Motor neuron (in vitro differentiated cells): ENCODE data around the gene ELMOD3. TPM values are rescaled to one million over a fixed set of nuclear protein-coding genes. Genes with fewer than 3 reads are reported as not detected.
A peak's percentile ranks its signal among the peaks of the same experiment; 100 is the strongest.
"Not testable (repeated sequence)": the region's sequence is repeated elsewhere in the genome, so short reads cannot be mapped to it uniquely, and the experiment has no call there.

ENCODE experiments used
- ATAC-seq, 8 experiments: fragments of 200-7000 bp; cut with Tn5 transposase; replicated peaks in 6 of 8; 2 replicates each; pipeline ENCODE4 v1.8.0; 2021; ENCODE audit warnings: mild to moderate bottlenecking in 8 of 8, moderate library complexity in 8 of 8
- H3K27ac ChIP-seq, 2 donors: fragments of 250-450 bp; sonication (Bioruptor Pico); 2 replicates each; pipeline ENCODE4 v1.9.0; 2021; ENCODE audit warnings: antibody characterized with exemption in 2 of 2, mild to moderate bottlenecking in 2 of 2, moderate library complexity in 1 of 2
- H3K4me1 ChIP-seq, 2 donors: fragments of 250-450 bp; sonication (Bioruptor Pico); replicated peaks in 1 of 2; 2 replicates each; pipeline ENCODE4 v1.6.1; 2021; ENCODE audit warnings: antibody characterized with exemption in 2 of 2, mild to moderate bottlenecking in 2 of 2, moderate library complexity in 1 of 2
- H3K4me3 ChIP-seq, 5 donors: fragments of 250-450 bp; sonication (Bioruptor Pico); 2 replicates each; pipeline ENCODE4 v1.9.0; 2021; ENCODE audit warnings: antibody characterized with exemption in 5 of 5, mild to moderate bottlenecking in 5 of 5, moderate library complexity in 4 of 5
- WGBS, 10 experiments: fragments of 450-650 bp; shearing (Covaris generic); methylation state at CpG; one replicate each; pipeline ENCODE4 v1.0.0; 2022; 5-methylcytosine and 5-hydroxymethylcytosine counted together
- in situ Hi-C, 9 experiments: fragments of 400-800 bp; cut with MboI; loops; one replicate each; pipeline ENCODE4 v1.15.0; 2021; ENCODE audit warnings: low sequenced_read_pairs in 9 of 9, low pct_unique_long_range_greater_than_20kb in 2 of 9; ENCODE audit not compliant: unreplicated experiment in 9 of 9
- total RNA-seq, 8 experiments: library from RNA; unstranded; fragments of 300-600 nt; gene quantifications; 2 replicates each; pipeline versions ENCODE4 v1.2.3 to v1.2.4, GENCODE V29; 2022

ELMOD3 gene
- total RNA-seq, 8 experiments from 2014 or later, result 15.4 to 21.1 (median 18.1) TPM

- H3K27ac ChIP-seq, H3K4me1 ChIP-seq, in situ Hi-C loops, H3K4me3 ChIP-seq: not testable (repeated sequence)
- ATAC-seq, result peak in 3 of 8 experiments; percentile 33 to 99 (median 64)
- WGBS, 10 experiments, result 14 to 100% (median 80%) methylated on average over 1 to 4 of the region's 5 CpGs; no CpG with 5 or more reads in 3 of the 10 experiments
Observed at GRCh38 chr2:85362653-85363387, 8.3 kb downstream of the ELMOD3 start.

- no peak overlapping the region for H3K4me3 ChIP-seq
- 68 to 87% (median 81%) methylated on average over 1 to 5 of the region's 5 CpGs for WGBS, 10 experiments
- H3K27ac ChIP-seq, result no peak overlapping the region
- no peak for ATAC-seq
- H3K4me1 ChIP-seq, result no peaks in the 10 kb centered on the region
- in situ Hi-C loops, result no loop called here
Observed at GRCh38 chr2:85367180-85367579, 12.6 kb downstream of the ELMOD3 start.

GRCh38 chr2:85368921-85369320 is 14.4 kb downstream of the ELMOD3 start:
- no peak for ATAC-seq
- no peaks in the 10 kb centered on the region for H3K4me1 ChIP-seq
- H3K4me3 ChIP-seq, result no peak overlapping the region
- in situ Hi-C loops, result no loop called here
- H3K27ac ChIP-seq, result no peak overlapping the region

GRCh38 chr2:85369500-85369899 is 14.9 kb downstream of the ELMOD3 start:
- peak in 1 of 8 experiments; percentile 81 for ATAC-seq
- in situ Hi-C loops, result no loop called here
- no peak overlapping the region for H3K4me3 ChIP-seq
- 20 to 100% (median 78%) methylated on average over 1 to 4 of the region's 5 CpGs; no CpG with 5 or more reads in 5 of the 10 experiments for WGBS, 10 experiments
- no peak overlapping the region for H3K27ac ChIP-seq
- no peaks in the 10 kb centered on the region for H3K4me1 ChIP-seq

- Histone ChIP-seq H3K27ac (no peak overlapping the region), H3K4me1 (no peaks in the 10 kb centered on the region), H3K4me3 (no peak overlapping the region)
- 100% methylated on average over 1 to 2 of the region's 11 CpGs; no CpG with 5 or more reads in 7 of the 10 experiments for WGBS, 10 experiments
- in situ Hi-C loops, result no loop called here
- ATAC-seq, result no peak
Observed at GRCh38 chr2:85371045-85371444, 16.5 kb downstream of the ELMOD3 start.

GRCh38 chr2:85376291-85377065 is 21.9 kb downstream of the ELMOD3 start:
- peak in 2 of 8 experiments; percentile 58 to 62 for ATAC-seq
- in situ Hi-C loops, result no loop called here
- H3K4me3 ChIP-seq, result no peak overlapping the region
- 60 to 100% (median 91%) methylated on average over 1 to 3 of the region's 5 CpGs; no CpG with 5 or more reads in 4 of the 10 experiments for WGBS, 10 experiments
- H3K27ac ChIP-seq, result no peak overlapping the region
- H3K4me1 ChIP-seq, result no peaks in the 10 kb centered on the region

- ATAC-seq, result peak in 2 of 8 experiments; percentile 78 to 88
- in situ Hi-C loops, result no loop called here
- no peak overlapping the region for H3K4me3 ChIP-seq
- WGBS, 10 experiments, result 40 to 100% (median 100%) methylated on average over 1 to 6 of the region's 11 CpGs; no CpG with 5 or more reads in 5 of the 10 experiments
- H3K27ac ChIP-seq, result no peak overlapping the region
- no peaks in the 10 kb centered on the region for H3K4me1 ChIP-seq
Observed at GRCh38 chr2:85377083-85377482, 22.5 kb downstream of the ELMOD3 start.

- peak in 2 of 8 experiments; percentile 59 to 64 for ATAC-seq
- WGBS, 10 experiments, result 10 to 100% (median 89%) methylated on average over 1 to 5 of the region's 5 CpGs; no CpG with 5 or more reads in 1 of the 10 experiments
- in situ Hi-C loops, result no loop called here
- H3K4me3 ChIP-seq, result no peak overlapping the region
- H3K4me1 ChIP-seq, result no peaks in the 10 kb centered on the region
- H3K27ac ChIP-seq, result no peak overlapping the region
Observed at GRCh38 chr2:85378257-85378656, 23.7 kb downstream of the ELMOD3 start.

GRCh38 chr2:85380048-85380447 is 25.5 kb downstream of the ELMOD3 start:
- 0 to 86% (median 62%) methylated on average over 1 of the region's 1 CpG for WGBS, 10 experiments
- no peak overlapping the region for H3K4me3 ChIP-seq
- no peaks in the 10 kb centered on the region for H3K4me1 ChIP-seq
- no peak overlapping the region for H3K27ac ChIP-seq
- in situ Hi-C loops, result no loop called here
- no peak for ATAC-seq

- H3K4me3 ChIP-seq, in situ Hi-C loops, H3K4me1 ChIP-seq, H3K27ac ChIP-seq: not testable (repeated sequence)
- 62 to 100% (median 89%) methylated on average over 1 to 5 of the region's 5 CpGs; no CpG with 5 or more reads in 1 of the 10 experiments for WGBS, 10 experiments
- ATAC-seq, result peak in 1 of 8 experiments; percentile 35
Observed at GRCh38 chr2:85383151-85383550, 28.6 kb downstream of the ELMOD3 start.

GRCh38 chr2:85383850-85384249 is 29.3 kb downstream of the ELMOD3 start:
- H3K4me1 ChIP-seq, result peaks cover 0 to 7% of the 10 kb centered on the region in 2 donors
- WGBS, 10 experiments, result 40 to 100% (median 82%) methylated on average over 1 to 4 of the region's 4 CpGs
- ATAC-seq, result no peak
- in situ Hi-C loops, result no loop called here
- no peak overlapping the region for H3K27ac ChIP-seq
- no peak overlapping the region for H3K4me3 ChIP-seq

GRCh38 chr2:85385746-85386145 is 31.2 kb downstream of the ELMOD3 start:
- 67 to 100% (median 88%) methylated on average over 1 to 2 of the region's 2 CpGs; no CpG with 5 or more reads in 4 of the 10 experiments for WGBS, 10 experiments
- in situ Hi-C loops, result no loop called here
- H3K4me3 ChIP-seq, result no peak overlapping the region
- no peak for ATAC-seq
- H3K27ac ChIP-seq, result no peak overlapping the region
- H3K4me1 ChIP-seq, result peaks cover 0 to 12% of the 10 kb centered on the region in 2 donors

- WGBS, 10 experiments, result 70 to 100% (median 100%) methylated on average over 1 to 2 of the region's 2 CpGs; no CpG with 5 or more reads in 3 of the 10 experiments
- ATAC-seq, result no peak
- Histone ChIP-seq H3K4me1 (peaks cover 0 to 12% of the 10 kb centered on the region in 2 donors), H3K4me3 (no peak overlapping the region), H3K27ac (no peak overlapping the region)
- in situ Hi-C loops, result no loop called here
Observed at GRCh38 chr2:85387754-85388153, 33.2 kb downstream of the ELMOD3 start.
